ENCODE measurements around the gene RALA. TPM values are rescaled to one million over a fixed set of nuclear protein-coding genes. Genes with fewer than 3 reads are reported as not detected.
"Not testable (repeated sequence)": the region's sequence is repeated elsewhere in the genome, so short reads cannot be mapped to it uniquely, and the experiment has no call there.

The RALA gene
- total RNA-seq, 1 experiment from 2014 or later, result 13.8 TPM

DNA sequence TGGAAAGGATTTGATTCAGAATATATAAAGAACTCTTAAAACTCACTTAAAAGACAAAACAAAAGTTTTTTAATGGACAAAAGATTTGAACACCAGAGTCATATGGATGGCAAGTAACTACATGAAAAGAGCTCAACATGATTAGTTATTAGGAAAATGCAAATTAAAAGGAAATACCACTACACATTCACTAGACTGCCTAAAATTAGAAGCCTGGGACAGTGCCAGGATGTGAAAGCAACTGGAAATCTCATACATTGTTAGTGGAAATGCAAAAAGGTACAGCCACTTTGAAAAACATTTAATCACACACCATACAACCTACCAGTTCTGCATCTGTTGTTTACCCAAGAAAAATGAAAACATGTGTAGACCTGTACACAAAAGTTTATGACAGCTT, 48.8 kb downstream of the RALA start:
- Histone ChIP-seq H2AFZ (ENCODE audit: low read length) (no peak overlapping the region), H3K27me3 (ENCODE audit: low read length) (no peaks in the 10 kb centered on the region), H3K4me3 (ENCODE audit: low read length) (no peak overlapping the region), H3K9me3 (ENCODE audit: low read length) (peaks cover 3% of the 10 kb centered on the region; the same call in 1 of the 2 replicates), H3K27ac (ENCODE audit: low read length) (no peak overlapping the region), H3K79me2 (ENCODE audit: low read length) (peaks cover 87% of the 10 kb centered on the region), H3K4me2 (ENCODE audit: low read depth, low read length, poor library complexity, severe bottlenecking) (no peak overlapping the region), H4K20me1 (ENCODE audit: insufficient read depth, low read depth, low read length) (no peaks in the 10 kb centered on the region), H3K4me1 (ENCODE audit: low read length) (peaks cover 11% of the 10 kb centered on the region), H3K9me2 (replicated peaks; ENCODE audit: insufficient read depth, low read length) (no peaks in the 10 kb centered on the region), H3K36me3 (ENCODE audit: insufficient read depth, low read length) (no peaks in the 10 kb centered on the region), H3K9ac (ENCODE audit: low read length) (no peak overlapping the region)
- no peak for DNase-seq

DNA sequence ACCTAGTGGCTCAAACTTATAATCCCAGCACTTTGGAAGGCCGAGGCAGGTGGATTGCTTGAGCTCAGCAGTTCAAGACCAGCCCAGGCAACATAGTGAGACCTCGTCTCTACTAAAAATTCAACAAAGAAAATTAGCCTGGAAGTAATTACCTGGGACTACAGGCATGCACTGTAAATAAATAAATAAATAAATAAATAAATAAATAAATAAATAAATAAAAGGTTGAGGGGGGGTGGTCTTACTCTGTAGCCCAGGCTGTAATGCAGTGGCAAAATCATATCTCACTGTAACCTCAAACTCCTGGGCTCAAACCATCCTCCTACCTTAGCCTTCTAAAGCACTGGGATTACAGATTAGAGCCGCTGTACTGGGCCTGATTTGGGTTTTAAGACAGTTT, 50.5 kb downstream of the RALA start:
- H3K9me2 ChIP-seq (replicated peaks; ENCODE audit: insufficient read depth, low read length), result no peaks in the 10 kb centered on the region
- H3K4me1 ChIP-seq (ENCODE audit: low read length), result peaks cover 11% of the 10 kb centered on the region
- no peaks in the 10 kb centered on the region for H3K36me3 ChIP-seq (ENCODE audit: insufficient read depth, low read length)
- H3K9ac ChIP-seq (ENCODE audit: low read length), result no peak overlapping the region
- peaks cover 82% of the 10 kb centered on the region for H3K79me2 ChIP-seq (ENCODE audit: low read length)
- no peak overlapping the region for H3K4me2 ChIP-seq (ENCODE audit: low read depth, low read length, poor library complexity, severe bottlenecking)
- DNase-seq, result no peak
- H4K20me1 ChIP-seq (ENCODE audit: insufficient read depth, low read depth, low read length), result no peaks in the 10 kb centered on the region
- H3K4me3 ChIP-seq (ENCODE audit: low read length), result no peak overlapping the region
- H3K27ac ChIP-seq (ENCODE audit: low read length), result no peak overlapping the region
- peaks cover 3% of the 10 kb centered on the region; the same call in 1 of the 2 replicates for H3K9me3 ChIP-seq (ENCODE audit: low read length)
- H3K27me3 ChIP-seq (ENCODE audit: low read length), result no peaks in the 10 kb centered on the region
- H2AFZ ChIP-seq (ENCODE audit: low read length), result no peak overlapping the region

DNA sequence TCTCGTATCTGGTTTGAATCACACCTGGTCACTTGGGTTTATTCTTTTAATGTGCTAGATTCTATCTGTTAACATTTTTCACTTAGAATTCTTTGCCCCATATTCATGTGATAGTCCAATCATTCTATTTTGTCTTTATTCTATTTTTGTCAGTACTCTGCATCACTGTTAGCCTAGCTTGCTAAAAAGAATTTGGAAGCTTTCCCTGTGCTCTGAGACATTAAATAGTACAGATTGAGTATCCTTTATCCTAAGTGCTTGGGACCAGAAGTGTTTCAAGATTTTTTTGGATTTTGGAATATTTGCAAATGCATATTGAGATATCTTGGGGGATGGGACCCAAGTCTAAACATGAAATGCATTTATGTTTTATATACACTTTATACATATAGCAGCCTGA, 51.0 kb downstream of the RALA start:
- H3K27me3 ChIP-seq (ENCODE audit: low read length), result no peaks in the 10 kb centered on the region
- peaks cover 3% of the 10 kb centered on the region; the same call in 1 of the 2 replicates for H3K9me3 ChIP-seq (ENCODE audit: low read length)
- peaks cover 83% of the 10 kb centered on the region for H3K79me2 ChIP-seq (ENCODE audit: low read length)
- H3K9me2 ChIP-seq (replicated peaks; ENCODE audit: insufficient read depth, low read length), result no peaks in the 10 kb centered on the region
- H2AFZ ChIP-seq (ENCODE audit: low read length), result no peak overlapping the region
- H3K4me1 ChIP-seq (ENCODE audit: low read length), result peaks cover 11% of the 10 kb centered on the region
- no peak for DNase-seq
- H3K4me3 ChIP-seq (ENCODE audit: low read length), result no peak overlapping the region
- H3K36me3 ChIP-seq (ENCODE audit: insufficient read depth, low read length), result no peaks in the 10 kb centered on the region
- H3K4me2 ChIP-seq (ENCODE audit: low read depth, low read length, poor library complexity, severe bottlenecking), result no peak overlapping the region
- H3K27ac ChIP-seq (ENCODE audit: low read length), result no peak overlapping the region
- no peak overlapping the region for H3K9ac ChIP-seq (ENCODE audit: low read length)
- H4K20me1 ChIP-seq (ENCODE audit: insufficient read depth, low read depth, low read length), result no peaks in the 10 kb centered on the region

DNA sequence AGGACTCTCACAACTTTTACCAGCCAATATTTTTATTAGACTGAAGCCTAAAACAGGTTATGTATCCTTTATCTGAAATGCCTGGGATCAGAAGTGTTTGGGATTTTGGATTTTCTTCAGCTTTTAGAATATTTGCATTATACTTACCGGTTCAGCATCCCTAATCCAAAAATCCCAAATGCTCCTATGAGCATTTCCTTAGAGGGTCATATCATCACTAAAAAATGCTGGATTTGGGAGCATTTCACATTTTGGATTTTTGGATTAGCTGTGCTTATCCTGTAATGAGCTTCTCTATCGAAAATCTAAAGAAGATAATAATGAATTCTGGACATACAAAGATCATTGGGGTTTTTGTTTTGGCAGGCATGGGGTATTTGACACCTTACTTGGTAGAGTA, 53.0 kb downstream of the RALA start:
- no peak overlapping the region for H3K9ac ChIP-seq (ENCODE audit: low read length)
- H3K9me3 ChIP-seq (ENCODE audit: low read length), result peaks cover 3% of the 10 kb centered on the region; the same call in 1 of the 2 replicates
- H3K36me3 ChIP-seq (ENCODE audit: insufficient read depth, low read length), result no peaks in the 10 kb centered on the region
- no peaks in the 10 kb centered on the region for H3K9me2 ChIP-seq (replicated peaks; ENCODE audit: insufficient read depth, low read length)
- H3K27me3 ChIP-seq (ENCODE audit: low read length), result no peaks in the 10 kb centered on the region
- H3K4me1 ChIP-seq (ENCODE audit: low read length), result peaks cover 9% of the 10 kb centered on the region
- H2AFZ ChIP-seq (ENCODE audit: low read length), result no peak overlapping the region
- H3K27ac ChIP-seq (ENCODE audit: low read length), result no peak overlapping the region
- no peak overlapping the region for H3K4me3 ChIP-seq (ENCODE audit: low read length)
- H4K20me1 ChIP-seq (ENCODE audit: insufficient read depth, low read depth, low read length), result no peaks in the 10 kb centered on the region
- no peak overlapping the region for H3K4me2 ChIP-seq (ENCODE audit: low read depth, low read length, poor library complexity, severe bottlenecking)
- peaks cover 82% of the 10 kb centered on the region for H3K79me2 ChIP-seq (ENCODE audit: low read length)
- no peak for DNase-seq

DNA sequence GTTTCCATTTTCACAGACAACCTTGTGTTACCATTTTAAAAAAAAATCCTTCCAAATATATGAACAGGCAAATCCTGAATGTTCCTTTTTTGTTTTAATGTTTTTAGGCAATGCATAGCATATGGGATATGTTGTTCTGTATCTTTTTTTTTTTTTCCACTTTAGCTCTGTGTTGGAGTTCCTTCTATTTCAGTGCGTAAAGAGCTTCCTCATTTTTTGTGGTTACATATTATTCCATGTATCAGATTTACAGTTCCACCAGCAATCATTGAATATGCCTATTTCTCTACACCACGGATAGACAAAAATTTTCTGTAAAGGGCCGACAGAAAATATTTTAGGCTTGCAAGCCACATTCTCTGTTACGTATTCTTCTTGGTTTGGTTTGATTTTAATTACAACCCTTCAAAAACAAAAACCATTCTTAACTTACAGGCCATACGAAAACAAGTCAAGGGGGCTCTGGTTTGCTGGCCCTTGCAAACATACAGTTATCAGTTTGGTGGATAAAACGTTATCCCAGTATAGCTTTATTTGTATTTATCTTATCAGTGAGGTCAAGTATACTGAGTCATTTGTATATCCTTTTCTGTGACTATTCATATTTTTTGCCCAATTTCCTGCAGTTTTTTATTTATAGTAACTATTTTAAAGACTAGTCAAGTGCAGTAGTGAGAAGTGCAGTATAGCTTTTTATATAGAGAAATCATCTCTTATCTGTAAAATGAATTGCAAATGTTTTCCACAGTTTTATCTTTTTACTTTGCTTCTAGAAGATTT, 55.7 kb downstream of the RALA start:
- H3K27ac ChIP-seq (ENCODE audit: low read length), result no peak overlapping the region
- H3K9ac ChIP-seq (ENCODE audit: low read length), result no peak overlapping the region
- no peak overlapping the region for H3K4me3 ChIP-seq (ENCODE audit: low read length)
- H3K27me3 ChIP-seq (ENCODE audit: low read length), result no peaks in the 10 kb centered on the region
- H2AFZ ChIP-seq (ENCODE audit: low read length), result no peak overlapping the region
- H3K9me2 ChIP-seq (replicated peaks; ENCODE audit: insufficient read depth, low read length), result no peaks in the 10 kb centered on the region
- peaks cover 86% of the 10 kb centered on the region for H3K79me2 ChIP-seq (ENCODE audit: low read length)
- no peak for DNase-seq
- no peak overlapping the region for H3K4me2 ChIP-seq (ENCODE audit: low read depth, low read length, poor library complexity, severe bottlenecking)
- H3K4me1 ChIP-seq (ENCODE audit: low read length), result no peaks in the 10 kb centered on the region
- H3K36me3 ChIP-seq (ENCODE audit: insufficient read depth, low read length), result no peaks in the 10 kb centered on the region
- H4K20me1 ChIP-seq (ENCODE audit: insufficient read depth, low read depth, low read length), result no peaks in the 10 kb centered on the region
- peaks cover 3% of the 10 kb centered on the region; the same call in 1 of the 2 replicates for H3K9me3 ChIP-seq (ENCODE audit: low read length)

DNA sequence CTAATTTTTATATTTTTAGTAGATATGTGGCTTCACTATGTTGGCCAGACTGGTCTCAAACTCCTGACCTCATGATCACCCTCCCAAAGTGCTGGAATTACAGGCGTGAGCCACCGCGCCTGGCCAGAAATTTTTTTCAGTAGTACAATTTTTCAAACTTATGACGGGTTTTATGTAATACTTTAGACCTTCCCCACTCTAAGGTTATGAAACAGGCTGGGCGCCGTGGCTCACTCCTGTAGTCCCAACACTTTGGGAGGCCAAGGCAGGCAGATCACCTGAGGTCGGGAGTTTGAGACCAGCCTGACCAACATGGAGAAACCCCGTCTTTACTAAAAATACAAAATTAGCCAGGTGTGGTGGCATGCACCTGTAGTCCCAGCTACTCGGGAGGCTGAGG, 56.5 kb downstream of the RALA start:
- H3K9me2 ChIP-seq (replicated peaks; ENCODE audit: insufficient read depth, low read length); H3K9me3 ChIP-seq (ENCODE audit: low read length); H3K27ac ChIP-seq (ENCODE audit: low read length); H3K4me3 ChIP-seq (ENCODE audit: low read length); H4K20me1 ChIP-seq (ENCODE audit: insufficient read depth, low read depth, low read length); H3K4me1 ChIP-seq (ENCODE audit: low read length); H3K9ac ChIP-seq (ENCODE audit: low read length); DNase-seq; H3K4me2 ChIP-seq (ENCODE audit: low read depth, low read length, poor library complexity, severe bottlenecking); H2AFZ ChIP-seq (ENCODE audit: low read length); H3K36me3 ChIP-seq (ENCODE audit: insufficient read depth, low read length); H3K27me3 ChIP-seq (ENCODE audit: low read length): not testable (repeated sequence)
- peaks cover 86% of the 10 kb centered on the region for H3K79me2 ChIP-seq (ENCODE audit: low read length)

DNA sequence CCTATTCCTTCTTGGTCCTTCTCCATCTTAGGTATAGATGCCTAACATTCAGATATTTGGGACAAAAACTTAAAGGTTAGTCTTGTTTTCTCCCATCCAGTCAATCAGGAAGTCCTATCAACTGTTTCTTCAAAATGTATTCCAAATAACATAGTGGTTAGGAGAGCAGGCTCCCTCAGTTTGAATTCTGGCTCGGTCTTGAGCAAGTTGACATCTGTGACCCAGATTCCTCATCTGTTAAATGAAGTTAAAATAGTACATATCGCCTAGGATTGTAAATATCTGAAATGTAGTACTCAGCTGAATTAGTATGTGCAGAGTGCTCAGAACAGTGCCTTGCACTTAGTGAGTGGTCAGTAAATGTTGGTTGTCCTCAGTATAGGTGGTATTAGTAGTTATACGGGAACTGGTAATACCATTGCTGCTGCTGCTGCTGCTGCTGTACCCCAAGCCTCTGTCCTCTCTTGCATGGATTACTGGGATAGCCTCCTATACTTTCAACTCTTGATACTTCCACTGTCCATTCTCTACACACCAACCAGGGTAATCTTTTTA, 58.6 kb downstream of the RALA start:
- Histone ChIP-seq H3K79me2 (ENCODE audit: low read length) (peaks cover 86% of the 10 kb centered on the region), H3K4me1 (ENCODE audit: low read length) (no peaks in the 10 kb centered on the region), H2AFZ (ENCODE audit: low read length) (no peak overlapping the region), H3K4me3 (ENCODE audit: low read length) (no peak overlapping the region), H3K4me2 (ENCODE audit: low read depth, low read length, poor library complexity, severe bottlenecking) (no peak overlapping the region), H3K27ac (ENCODE audit: low read length) (no peak overlapping the region), H3K9me2 (replicated peaks; ENCODE audit: insufficient read depth, low read length) (no peaks in the 10 kb centered on the region), H3K36me3 (ENCODE audit: insufficient read depth, low read length) (no peaks in the 10 kb centered on the region), H3K9me3 (ENCODE audit: low read length) (no peaks in the 10 kb centered on the region), H3K9ac (ENCODE audit: low read length) (no peak overlapping the region), H3K27me3 (ENCODE audit: low read length) (no peaks in the 10 kb centered on the region), H4K20me1 (ENCODE audit: insufficient read depth, low read depth, low read length) (no peaks in the 10 kb centered on the region)
- DNase-seq, result no peak

DNA sequence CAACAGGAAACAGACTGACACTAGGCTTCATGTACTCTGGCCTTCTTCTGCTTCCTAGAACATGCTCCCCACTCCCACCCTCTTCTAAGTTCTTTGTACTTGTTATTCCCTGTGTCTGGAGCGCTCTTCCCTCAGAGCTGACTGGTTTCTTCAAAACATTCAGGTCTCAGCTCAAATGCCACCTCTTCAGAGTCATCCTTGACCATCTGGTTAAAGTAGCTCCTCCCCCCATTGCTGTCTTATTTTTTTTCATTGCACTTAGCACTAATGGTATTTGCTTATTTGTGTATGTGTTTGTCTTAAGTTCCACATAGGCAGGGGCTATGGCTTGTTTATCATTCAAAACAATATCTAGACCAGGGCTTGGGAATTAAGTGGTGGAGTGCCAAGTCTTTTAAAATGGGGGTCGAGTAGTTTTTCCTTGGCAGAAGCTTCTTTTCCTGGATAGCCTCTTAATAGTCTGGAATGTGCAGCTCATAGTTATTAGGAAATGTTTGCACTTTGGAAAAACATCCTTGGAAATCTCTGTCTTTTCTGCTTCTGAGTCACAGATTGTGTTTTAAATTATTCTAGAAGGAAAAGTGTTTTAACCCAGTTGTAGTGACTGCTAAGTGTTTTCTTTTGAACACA, 60.0 kb downstream of the RALA start:
- H3K36me3 ChIP-seq (ENCODE audit: insufficient read depth, low read length), result no peaks in the 10 kb centered on the region

More for the DNA sequence above, 60.0 kb downstream of the RALA start:
- Histone ChIP-seq H2AFZ (ENCODE audit: low read length) (no peak overlapping the region), H4K20me1 (ENCODE audit: insufficient read depth, low read depth, low read length) (no peaks in the 10 kb centered on the region), H3K4me3 (ENCODE audit: low read length) (no peak overlapping the region), H3K9me3 (ENCODE audit: low read length) (no peaks in the 10 kb centered on the region), H3K27ac (ENCODE audit: low read length) (no peak overlapping the region), H3K27me3 (ENCODE audit: low read length) (no peaks in the 10 kb centered on the region), H3K79me2 (ENCODE audit: low read length) (peaks cover 88% of the 10 kb centered on the region), H3K9me2 (replicated peaks; ENCODE audit: insufficient read depth, low read length) (no peaks in the 10 kb centered on the region), H3K9ac (ENCODE audit: low read length) (no peak overlapping the region), H3K4me2 (ENCODE audit: low read depth, low read length, poor library complexity, severe bottlenecking) (no peak overlapping the region), H3K4me1 (ENCODE audit: low read length) (no peaks in the 10 kb centered on the region)
- no peak for DNase-seq
